H9 (cell line): ENCODE measurements around the gene LRRC3. TPM values are rescaled to one million over a fixed set of nuclear protein-coding genes. Genes with fewer than 3 reads are reported as not detected.
A peak's percentile ranks its signal among the peaks of the same experiment; 100 is the strongest.

Experiments used
- DNase-seq: peaks from one replicate; pipeline ENCODE4 v3.0.0-alpha.2; 2017
- H2AFZ ChIP-seq: one replicate; pipeline ENCODE4 v1.6.1; 2013; ENCODE audit warnings: mild to moderate bottlenecking, low read length, control low read depth, moderate library complexity
- H2AK5ac ChIP-seq: 2 replicates; pipeline ENCODE4 v1.6.1; 2013; ENCODE audit warnings: low read length, control low read depth, mixed read lengths; ENCODE audit not compliant: insufficient read length
- H2BK120ac ChIP-seq: one replicate; pipeline ENCODE4 v1.6.1; 2013; ENCODE audit warnings: low read depth, mild to moderate bottlenecking, low read length, control low read depth, inconsistent platforms; ENCODE audit not compliant: poor library complexity, severe bottlenecking
- H2BK12ac ChIP-seq: 2 replicates; pipeline ENCODE4 v1.6.1; 2013; ENCODE audit warnings: low read length, control low read depth, mixed read lengths, low read depth; ENCODE audit not compliant: insufficient read length
- H2BK15ac ChIP-seq: 2 replicates; pipeline ENCODE4 v1.6.1; 2013; ENCODE audit warnings: low read depth, low read length, control low read depth
- H2BK20ac ChIP-seq: one replicate; pipeline ENCODE4 v1.6.1; 2013; ENCODE audit warnings: low read depth, mild to moderate bottlenecking, low read length, control low read depth, inconsistent platforms; ENCODE audit not compliant: poor library complexity, severe bottlenecking
- H2BK5ac ChIP-seq: 2 replicates; pipeline ENCODE4 v1.6.1; 2013; ENCODE audit warnings: low read length, control low read depth, mixed read lengths; ENCODE audit not compliant: insufficient read length
- H3K14ac ChIP-seq: 2 replicates; pipeline ENCODE4 v1.6.1; 2013; ENCODE audit warnings: low read length, control low read depth; ENCODE audit not compliant: insufficient read depth
- H3K18ac ChIP-seq: 2 replicates; pipeline ENCODE4 v1.6.1; 2013; ENCODE audit warnings: low read depth, mild to moderate bottlenecking, mixed read lengths, low read length, control low read depth; ENCODE audit not compliant: insufficient read length
- H3K23ac ChIP-seq: 2 replicates; pipeline ENCODE4 v1.6.1; 2013; ENCODE audit warnings: low read length, control low read depth, mixed read lengths, low read depth; ENCODE audit not compliant: insufficient read length
- H3K23me2 ChIP-seq: 2 replicates; pipeline ENCODE4 v1.6.1; 2013; ENCODE audit warnings: low read depth, mild to moderate bottlenecking, mixed read lengths, low read length, control low read depth; ENCODE audit not compliant: insufficient read length, poor library complexity, severe bottlenecking
- H3K27ac ChIP-seq: 2 replicates; pipeline ENCODE4 v1.5.1; 2013; ENCODE audit warnings: low read length, control low read depth, mixed read lengths, low read depth; ENCODE audit not compliant: insufficient read length
- H3K27me3 ChIP-seq: 2 replicates; pipeline ENCODE4 v1.6.1; 2013; ENCODE audit warnings: low read length, control low read depth, inconsistent platforms; ENCODE audit not compliant: insufficient read depth
- H3K4ac ChIP-seq: 2 replicates; pipeline ENCODE4 v1.6.1; 2013; ENCODE audit warnings: low read depth, mild to moderate bottlenecking, control low read depth, inconsistent platforms, low read length, moderate library complexity
- H3K4me1 ChIP-seq: 2 replicates; pipeline ENCODE4 v1.6.1; 2013; ENCODE audit warnings: low read length, control low read depth, inconsistent platforms; ENCODE audit not compliant: insufficient read depth
- H3K4me2 ChIP-seq: 2 replicates; pipeline ENCODE4 v1.6.1; 2013; ENCODE audit warnings: low read length, control low read depth, mixed read lengths; ENCODE audit not compliant: insufficient read length, insufficient read depth
- H3K56ac ChIP-seq: 2 replicates; pipeline ENCODE4 v1.6.1; 2013; ENCODE audit warnings: low read depth, mild to moderate bottlenecking, mixed read lengths, low read length, control low read depth; ENCODE audit not compliant: insufficient read length
- H3K79me1 ChIP-seq: 2 replicates; pipeline ENCODE4 v1.6.1; 2013; ENCODE audit warnings: low read depth, mild to moderate bottlenecking, moderate library complexity, low read length, control low read depth, inconsistent platforms; ENCODE audit not compliant: insufficient read depth, poor library complexity, severe bottlenecking
- H3K79me2 ChIP-seq: 2 replicates; pipeline ENCODE4 v1.6.1; 2013; ENCODE audit warnings: low read length, control low read depth, inconsistent platforms; ENCODE audit not compliant: insufficient read depth
- H3K9ac ChIP-seq: 2 replicates; pipeline ENCODE4 v1.6.1; 2013; ENCODE audit warnings: low read length, control low read depth, mixed read lengths; ENCODE audit not compliant: insufficient read length; ENCODE audit errors: extremely low read depth
- H3K9me3 ChIP-seq: one replicate; pipeline ENCODE4 v1.6.1; 2013; ENCODE audit warnings: low read depth, low read length, inconsistent platforms; ENCODE audit not compliant: control insufficient read depth
- H3T11ph ChIP-seq: one replicate; pipeline ENCODE4 v1.6.1; 2013; ENCODE audit warnings: mild to moderate bottlenecking, low read length, control low read depth, inconsistent platforms
- H4K20me1 ChIP-seq: one replicate; pipeline ENCODE4 v1.6.1; 2013; ENCODE audit not compliant: control insufficient read depth, insufficient read length, insufficient read depth
- H4K5ac ChIP-seq: 2 replicates; pipeline ENCODE4 v1.6.1; 2013; ENCODE audit warnings: low read depth, mild to moderate bottlenecking, mixed read lengths, low read length, control low read depth; ENCODE audit not compliant: insufficient read length
- H4K8ac ChIP-seq: replicated peaks from 2 replicates; pipeline ENCODE4 v1.6.1; 2013; ENCODE audit warnings: low read length, control low read depth, mixed read lengths, low read depth; ENCODE audit not compliant: insufficient read length
- H4K91ac ChIP-seq: 2 replicates; pipeline ENCODE4 v1.6.1; 2013; ENCODE audit warnings: low read depth, mild to moderate bottlenecking, moderate library complexity, mixed read lengths, low read length, control low read depth; ENCODE audit not compliant: insufficient read length
- H3K27ac Mint-ChIP-seq, 3 experiments: 2 replicates in 2 of 3; 3 replicates in 1 of 3; pipeline ENCODE4 v1.8.0; 2020 to 2021; ENCODE audit warnings: mixed read lengths in 3 of 3, mild to moderate bottlenecking in 1 of 3, moderate library complexity in 1 of 3
- H3K27me3 Mint-ChIP-seq: 2 replicates; pipeline ENCODE4 v1.8.0; 2021; ENCODE audit warnings: low read depth, mild to moderate bottlenecking, moderate library complexity, mixed read lengths
- H3K36me3 Mint-ChIP-seq, 3 experiments: 2 replicates in 2 of 3; 3 replicates in 1 of 3; pipeline ENCODE4 v1.8.0; 2020 to 2021; ENCODE audit warnings: low read depth in 3 of 3, mixed read lengths in 3 of 3; ENCODE audit not compliant: insufficient read depth in 1 of 3
- H3K4me1 Mint-ChIP-seq, 2 experiments: 2 replicates each; pipeline ENCODE4 v1.8.0; 2020; ENCODE audit warnings: mixed read lengths in 2 of 2
- H3K4me3 Mint-ChIP-seq, 2 experiments: 2 replicates in 1 of 2; 3 replicates in 1 of 2; pipeline ENCODE4 v1.8.0; 2020 to 2021; ENCODE audit warnings: mild to moderate bottlenecking in 2 of 2, mixed read lengths in 2 of 2, moderate library complexity in 1 of 2
- H3K9me3 Mint-ChIP-seq, 2 experiments: 2 replicates in 1 of 2; 3 replicates in 1 of 2; pipeline ENCODE4 v1.8.0; 2020; ENCODE audit warnings: mild to moderate bottlenecking in 2 of 2, mixed read lengths in 2 of 2, moderate library complexity in 1 of 2
- CTCF ChIP-seq: fragments of 200-600 bp; sonication (generic); conservative IDR thresholded peaks from 3 replicates; pipeline ENCODE4 v1.8.0; 2021; ENCODE audit warnings: antibody characterized with exemption, mild to moderate bottlenecking
- WGBS: extraction: QIAGEN DNeasy Blood & Tissue Kit; methylation state at CpG from one replicate; pipeline ENCODE4 v1.1.7; 2013; ENCODE audit warnings: missing lambda C conversion rate, low lambda C conversion rate, mixed read lengths; ENCODE audit not compliant: insufficient read length; ENCODE audit errors: extremely low coverage; 5-methylcytosine and 5-hydroxymethylcytosine counted together
- total RNA-seq: library from RNA; stranded (reverse); gene quantifications from 2 replicates; pipeline ENCODE4 v1.2.1, GENCODE V29; 2021

LRRC3 gene
- total RNA-seq, 1 experiment from 2014 or later: 3.1 TPM

GRCh38 chr21:44423941-44424607 is 31.2 kb upstream of the LRRC3 start:
- Histone ChIP-seq H3K4me1 (no peaks in the 10 kb centered on the region), H2AFZ (no peak overlapping the region), H3K79me1 (no peaks in the 10 kb centered on the region), H3K56ac (no peak overlapping the region), H3K23ac (no peak overlapping the region), H3K4me2 (no peak overlapping the region), H2BK5ac (no peak overlapping the region), H2AK5ac (no peak overlapping the region), H3K23me2 (no peaks in the 10 kb centered on the region), H2BK12ac (no peak overlapping the region), H3K18ac (no peak overlapping the region), H2BK20ac (no peak overlapping the region), H3K14ac (no peak overlapping the region), H3K9me3 (no peaks in the 10 kb centered on the region), H3T11ph (no peak overlapping the region), H4K91ac (no peak overlapping the region), H2BK120ac (no peak overlapping the region), H4K8ac (no peak overlapping the region), H2BK15ac (no peak overlapping the region), H3K9ac (no peak overlapping the region), H3K79me2 (no peaks in the 10 kb centered on the region), H3K27ac (no peak overlapping the region), H4K20me1 (no peaks in the 10 kb centered on the region), H3K27me3 (no peaks in the 10 kb centered on the region), H4K5ac (no peak overlapping the region), H3K4ac (no peak overlapping the region)
- H3K4me3 Mint-ChIP-seq: no peak overlapping the region
- peaks cover 0 to 3% of the 10 kb centered on the region in 2 experiments; a peak in 1 of 4 replicates for H3K4me1 Mint-ChIP-seq
- DNase-seq: peak; percentile 29
- no peaks in the 10 kb centered on the region; the same call in 1 of the 2 replicates for H3K27me3 Mint-ChIP-seq
- TF ChIP-seq CTCF: no peak
- peaks cover 0 to 5% (median 4%) of the 10 kb centered on the region in 3 experiments; a peak in 4 of 7 replicates for H3K36me3 Mint-ChIP-seq
- peaks cover 8 to 11% of the 10 kb centered on the region in 2 experiments for H3K9me3 Mint-ChIP-seq
- WGBS: no CpG with 5 or more reads among the region's 17 CpGs
- no peak overlapping the region for H3K27ac Mint-ChIP-seq
